Liver (tissue), 3 donors: Measurements from ENCODE around the gene SURF6.

Experiments
- ATF3 ChIP-seq: IDR thresholded peaks from 2 replicates; pipeline ENCODE4 v1.6.1; 2016; ENCODE audit warnings: antibody characterized with exemption
- CTCF ChIP-seq: fragments of 150-350 bp; IDR thresholded peaks from 2 replicates; pipeline ENCODE4 v1.5.1; 2017; ENCODE audit warnings: improper control_type of control experiment, low read depth, low read length; ENCODE audit not compliant: missing input control
- GABPA ChIP-seq, 2 donors: IDR thresholded peaks in 1 of 2; conservative IDR thresholded peaks in 1 of 2; 2 replicates each; pipeline ENCODE4 v1.6.1; 2016; ENCODE audit warnings: antibody characterized with exemption in 2 of 2, mild to moderate bottlenecking in 1 of 2, moderate library complexity in 1 of 2
- JUND ChIP-seq, 2 donors: IDR thresholded peaks; 2 replicates each; pipeline ENCODE4 v1.6.1; 2016; ENCODE audit warnings: antibody characterized with exemption in 2 of 2
- MAX ChIP-seq: IDR thresholded peaks from 2 replicates; pipeline ENCODE4 v1.6.1; 2016; ENCODE audit warnings: antibody characterized with exemption
- RAD21 ChIP-seq, 2 donors: IDR thresholded peaks; 2 replicates each; pipeline ENCODE4 v1.6.1; 2016; ENCODE audit warnings: antibody characterized with exemption in 2 of 2, mild to moderate bottlenecking in 2 of 2
- REST ChIP-seq: IDR thresholded peaks from 2 replicates; pipeline ENCODE4 v1.6.1; 2016; ENCODE audit warnings: antibody characterized with exemption, mild to moderate bottlenecking
- RXRA ChIP-seq, 2 donors: IDR thresholded peaks; 2 replicates each; pipeline ENCODE4 v1.6.1; 2017 to 2018; ENCODE audit warnings: antibody characterized with exemption in 2 of 2, mild to moderate bottlenecking in 1 of 2
- SP1 ChIP-seq: IDR thresholded peaks from 2 replicates; pipeline ENCODE4 v1.6.1; 2018; ENCODE audit warnings: antibody characterized with exemption, mild to moderate bottlenecking
- YY1 ChIP-seq: IDR thresholded peaks from 2 replicates; pipeline ENCODE4 v1.6.1; 2016; ENCODE audit warnings: antibody characterized with exemption, mild to moderate bottlenecking
- donor health status: healthy.
- donor health status: healthy.

- TF ChIP-seq CTCF (no peak), RAD21 (IDR thresholded peaks at IDR 0.05) (no peak), JUND (IDR thresholded peaks at IDR 0.05) (no peak), SP1 (no peak), ATF3 (no peak), GABPA (IDR thresholded peaks at IDR 0.05 in 1 of 2, conservative IDR thresholded peaks at IDR 0.05 in 1 of 2) (no peak), YY1 (no peak), MAX (no peak), REST (no peak), RXRA (IDR thresholded peaks at IDR 0.05) (no peak)
These were observed 55.6 kb downstream of the SURF6 start for GRCh38 chr9:133280392-133280791.
